Hematopoietic multipotent progenitor cell treated with erythropoietin and hydrocortisone succinate and interleukin-3 and kit ligand, for 17 days (in vitro differentiated cells): ENCODE measurements around the gene AP3B1.

Experiments
- DNase-seq: peaks from one replicate; pipeline ENCODE4 v3.0.0-alpha.2; 2015; ENCODE audit warnings: low spot score

The AP3B1 gene

GRCh38 chr5:78003450-78003849 is 291.0 kb downstream of the AP3B1 start:
- no peak for DNase-seq

- no peak for DNase-seq
Measured at GRCh38 chr5:78002690-78003089, 291.8 kb downstream of the AP3B1 start.

- DNase-seq: no peak
Measured at GRCh38 chr5:78001197-78001596, 293.3 kb downstream of the AP3B1 start.

GRCh38 chr5:78000191-78000590 is 294.3 kb downstream of the AP3B1 start:
- no peak for DNase-seq

- no peak for DNase-seq
Measured at GRCh38 chr5:77999399-77999798, 295.1 kb downstream of the AP3B1 start.

GRCh38 chr5:77996943-77997342 is 297.6 kb downstream of the AP3B1 start:
- no peak for DNase-seq

GRCh38 chr5:77995793-77996409 is 298.6 kb downstream of the AP3B1 start:
- no peak for DNase-seq

GRCh38 chr5:77994943-77995342 is 299.6 kb downstream of the AP3B1 start:
- DNase-seq: no peak

- DNase-seq: no peak
Measured at GRCh38 chr5:77993855-77994318, 300.6 kb downstream of the AP3B1 start.

- DNase-seq: no peak
Measured at GRCh38 chr5:77993141-77993854, 301.2 kb downstream of the AP3B1 start.

- DNase-seq: no peak
Measured at GRCh38 chr5:77991084-77991483, 303.4 kb downstream of the AP3B1 start.

- no peak for DNase-seq
Measured at GRCh38 chr5:77990020-77990419, 304.5 kb downstream of the AP3B1 start.

GRCh38 chr5:77987988-77988387 is 306.5 kb downstream of the AP3B1 start:
- no peak for DNase-seq

GRCh38 chr5:77987331-77987730 is 307.2 kb downstream of the AP3B1 start:
- DNase-seq: no peak

- no peak for DNase-seq
Measured at GRCh38 chr5:77986261-77986660, 308.2 kb downstream of the AP3B1 start.

GRCh38 chr5:77985247-77985646 is 309.3 kb downstream of the AP3B1 start:
- no peak for DNase-seq

- no peak for DNase-seq
Measured at GRCh38 chr5:77984587-77984986, 309.9 kb downstream of the AP3B1 start.

- DNase-seq: no peak
Measured at GRCh38 chr5:77983482-77984199, 310.9 kb downstream of the AP3B1 start.

- DNase-seq: no peak
Measured at GRCh38 chr5:77981820-77982219, 312.7 kb downstream of the AP3B1 start.

GRCh38 chr5:77974576-77974975 is 319.9 kb downstream of the AP3B1 start:
- no peak for DNase-seq

- DNase-seq: no peak
Measured at GRCh38 chr5:77973253-77973609, 321.3 kb downstream of the AP3B1 start.

- no peak for DNase-seq
Measured at GRCh38 chr5:77972469-77973252, 321.8 kb downstream of the AP3B1 start.
